GM19395 (cell line): ENCODE measurements around the gene RC3H2.
"Not testable (repeated sequence)": the region's sequence is repeated elsewhere in the genome, so short reads cannot be mapped to it uniquely, and the experiment has no call there.

Source experiments
- ATAC-seq: cut with Tn5 transposase; IDR thresholded peaks from one replicate; pipeline ENCODE4 v1.9.1; 2021; ENCODE audit warnings: mild to moderate bottlenecking, moderate library complexity; ENCODE audit not compliant: unreplicated experiment

Gene RC3H2

GRCh38 chr9:122848256-122848943, 56.8 kb downstream of the RC3H2 start:
- no peak for ATAC-seq

- ATAC-seq = no peak
These were observed 58.7 kb downstream of the RC3H2 start for GRCh38 chr9:122846371-122846940.

- no peak for ATAC-seq
These were observed 60.0 kb downstream of the RC3H2 start for GRCh38 chr9:122845116-122845515.

- ATAC-seq = no peak
These were observed 61.0 kb downstream of the RC3H2 start for GRCh38 chr9:122844137-122844536.

GRCh38 chr9:122841501-122841900, 63.7 kb downstream of the RC3H2 start:
- ATAC-seq = no peak

- ATAC-seq = not testable (repeated sequence)
These were observed 66.7 kb downstream of the RC3H2 start for GRCh38 chr9:122838441-122838840.

- ATAC-seq = no peak
These were observed 67.8 kb downstream of the RC3H2 start for GRCh38 chr9:122837266-122837850.

GRCh38 chr9:122835313-122835731, 69.8 kb downstream of the RC3H2 start:
- no peak for ATAC-seq

- no peak for ATAC-seq
These were observed 73.0 kb downstream of the RC3H2 start for GRCh38 chr9:122832194-122832593.

GRCh38 chr9:122828965-122829284, 76.2 kb downstream of the RC3H2 start:
- ATAC-seq = not testable (repeated sequence)

- ATAC-seq = peak; percentile 17
These were observed 77.4 kb downstream of the RC3H2 start for GRCh38 chr9:122827761-122828093.

GRCh38 chr9:122822938-122823337, 82.2 kb downstream of the RC3H2 start:
- ATAC-seq = no peak

GRCh38 chr9:122822056-122822455, 83.1 kb downstream of the RC3H2 start:
- ATAC-seq = no peak

- ATAC-seq = no peak
These were observed 83.7 kb downstream of the RC3H2 start for GRCh38 chr9:122821278-122821943.

- ATAC-seq = no peak
These were observed 84.7 kb downstream of the RC3H2 start for GRCh38 chr9:122820490-122820845.

GRCh38 chr9:122819791-122820489, 85.2 kb downstream of the RC3H2 start:
- no peak for ATAC-seq

- ATAC-seq = no peak
These were observed 85.8 kb downstream of the RC3H2 start for GRCh38 chr9:122819326-122819725.

- peak; percentile 72 for ATAC-seq
These were observed 88.8 kb downstream of the RC3H2 start for GRCh38 chr9:122816163-122816867.

GRCh38 chr9:122815544-122815943, 89.6 kb downstream of the RC3H2 start:
- ATAC-seq = no peak

- ATAC-seq = no peak
These were observed 90.6 kb downstream of the RC3H2 start for GRCh38 chr9:122814545-122814944.

GRCh38 chr9:122812736-122813135, 92.4 kb downstream of the RC3H2 start:
- ATAC-seq = no peak
